DND-41 (cell line): ENCODE results near the gene FBXO21.

ENCODE experiments used
- CTCF ChIP-seq: IDR thresholded peaks from 2 replicates; pipeline ENCODE4 v1.5.1; 2012; ENCODE audit warnings: borderline replicate concordance, low read length, moderate library complexity, mild to moderate bottlenecking; ENCODE audit not compliant: poor library complexity, severe bottlenecking; ENCODE audit errors: extremely low read depth
- EZH2 ChIP-seq: IDR thresholded peaks from 3 replicates; pipeline ENCODE4 v1.6.1; 2012; ENCODE audit warnings: borderline replicate concordance, low read depth, mild to moderate bottlenecking, moderate library complexity, low read length, inconsistent platforms; ENCODE audit not compliant: severe bottlenecking

- TF ChIP-seq CTCF (no peak), EZH2 (no peak)
Measured at GRCh38 chr12:117166107-117166506, 24.2 kb downstream of the FBXO21 start.
